Peyer's patch (tissue), 4 donors: ENCODE results near the gene C10orf88.

Experiments
- CTCF ChIP-seq, 6 experiments: fragments of 450-650 bp in 4 of 6; fragments of 200-600 bp in 2 of 6; sonication (generic) in 1 of 6; IDR thresholded peaks; one replicate each; pipeline ENCODE4 v1.5.1; 2017 to 2019; ENCODE audit warnings: antibody characterized with exemption in 6 of 6, mild to moderate bottlenecking in 3 of 6, moderate library complexity in 1 of 6
- POLR2A ChIP-seq, 2 donors: fragments of 450-650 bp; IDR thresholded peaks; one replicate each; pipeline ENCODE4 v1.5.1; 2017; ENCODE audit warnings: antibody characterized with exemption in 2 of 2, mild to moderate bottlenecking in 2 of 2, moderate library complexity in 2 of 2

DNA sequence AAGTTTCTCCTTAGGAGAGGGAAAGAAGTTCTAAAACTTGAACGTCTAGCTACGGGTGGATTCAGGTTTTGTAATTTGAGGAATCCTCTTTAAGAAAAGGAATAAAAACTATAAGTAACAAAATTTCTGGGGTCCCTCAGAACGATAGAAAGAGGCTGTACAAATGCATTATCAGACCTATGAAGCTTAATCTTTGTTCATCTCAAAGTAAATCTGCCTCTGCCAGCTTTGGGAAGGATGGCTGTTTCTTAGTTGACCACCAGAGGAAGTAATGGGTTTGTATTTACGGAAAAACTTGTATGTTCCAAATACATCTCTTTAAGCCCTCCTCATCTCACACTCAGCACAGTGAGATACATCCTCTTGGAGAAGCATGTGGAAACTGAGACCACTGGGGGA is 27.0 kb upstream of the C10orf88 start:
- TF ChIP-seq POLR2A (IDR thresholded peaks at IDR 0.05): no peak
- TF ChIP-seq CTCF (IDR thresholded peaks at IDR 0.05): peak in 4 of 6 experiments; percentile 16 to 35 (median 32)
